Ishikawa (cell line): ENCODE data around the gene USP32.

Source experiments
- CEBPB ChIP-seq: IDR thresholded peaks from 2 replicates; pipeline ENCODE4 v1.6.1; 2012
- CREB1 ChIP-seq: IDR thresholded peaks from 2 replicates; pipeline ENCODE4 v1.6.1; 2012; ENCODE audit warnings: low read depth
- EGR1 ChIP-seq: IDR thresholded peaks from 2 replicates; pipeline ENCODE4 v1.6.1; 2012
- EP300 ChIP-seq: IDR thresholded peaks from 2 replicates; pipeline ENCODE4 v1.6.1; 2012; ENCODE audit warnings: borderline replicate concordance
- FOXM1 ChIP-seq: IDR thresholded peaks from 2 replicates; pipeline ENCODE4 v1.6.1; 2012; ENCODE audit warnings: low read depth, borderline replicate concordance
- NFIC ChIP-seq: IDR thresholded peaks from 2 replicates; pipeline ENCODE4 v1.6.1; 2012
- RAD21 ChIP-seq: IDR thresholded peaks from 2 replicates; pipeline ENCODE4 v1.6.1; 2012; ENCODE audit warnings: low read depth
- TAF1 ChIP-seq: IDR thresholded peaks from 2 replicates; pipeline ENCODE4 v1.6.1; 2012; ENCODE audit warnings: low read depth, mild to moderate bottlenecking
- TCF12 ChIP-seq: IDR thresholded peaks from 2 replicates; pipeline ENCODE4 v1.6.1; 2012; ENCODE audit warnings: low read depth
- YY1 ChIP-seq: IDR thresholded peaks from 2 replicates; pipeline ENCODE4 v1.6.1; 2012; ENCODE audit warnings: low read depth
- ZBTB7A ChIP-seq: IDR thresholded peaks from 2 replicates; pipeline ENCODE4 v1.6.1; 2012; ENCODE audit warnings: low read depth
- TF ChIP-seq, protein P1 (sequence below): IDR thresholded peaks from 2 replicates; pipeline ENCODE4 v1.6.1; 2012
- TF ChIP-seq, protein P2 (sequence below): IDR thresholded peaks from 2 replicates; pipeline ENCODE4 v1.6.1; 2012; ENCODE audit warnings: low read depth, mild to moderate bottlenecking
- TF ChIP-seq, protein P3 (sequence below): IDR thresholded peaks from 2 replicates; pipeline ENCODE4 v1.6.1; 2012

DNA sequence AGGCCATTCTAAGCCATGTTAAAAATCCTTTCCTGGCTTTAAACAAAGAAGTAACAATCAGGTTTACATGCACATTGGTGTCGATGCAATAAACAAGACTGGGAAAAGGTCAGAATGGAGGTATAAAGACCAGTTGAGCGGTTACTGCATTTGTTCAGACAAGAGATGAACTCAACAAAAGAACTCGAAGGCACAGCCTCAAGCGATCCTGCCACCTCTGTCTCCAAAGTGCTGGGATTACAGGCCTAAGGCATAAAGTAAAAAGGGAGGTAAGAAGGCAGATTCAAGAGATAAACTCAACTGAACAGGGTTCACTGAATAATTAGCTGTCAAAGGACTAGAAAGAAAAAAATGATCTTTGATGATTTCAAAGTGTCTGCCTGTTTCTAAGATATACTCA, 39.4 kb downstream of the USP32 start:
- TF ChIP-seq CEBPB (no peak), TCF12 (no peak), NFIC (no peak), EP300 (no peak), YY1 (no peak), CREB1 (no peak), ZBTB7A (no peak), FOXM1 (no peak), TAF1 (no peak), RAD21 (no peak), EGR1 (no peak)
- TF ChIP-seq, protein P1, sequence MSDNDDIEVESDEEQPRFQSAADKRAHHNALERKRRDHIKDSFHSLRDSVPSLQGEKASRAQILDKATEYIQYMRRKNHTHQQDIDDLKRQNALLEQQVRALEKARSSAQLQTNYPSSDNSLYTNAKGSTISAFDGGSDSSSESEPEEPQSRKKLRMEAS = no peak
- TF ChIP-seq, protein P2, sequence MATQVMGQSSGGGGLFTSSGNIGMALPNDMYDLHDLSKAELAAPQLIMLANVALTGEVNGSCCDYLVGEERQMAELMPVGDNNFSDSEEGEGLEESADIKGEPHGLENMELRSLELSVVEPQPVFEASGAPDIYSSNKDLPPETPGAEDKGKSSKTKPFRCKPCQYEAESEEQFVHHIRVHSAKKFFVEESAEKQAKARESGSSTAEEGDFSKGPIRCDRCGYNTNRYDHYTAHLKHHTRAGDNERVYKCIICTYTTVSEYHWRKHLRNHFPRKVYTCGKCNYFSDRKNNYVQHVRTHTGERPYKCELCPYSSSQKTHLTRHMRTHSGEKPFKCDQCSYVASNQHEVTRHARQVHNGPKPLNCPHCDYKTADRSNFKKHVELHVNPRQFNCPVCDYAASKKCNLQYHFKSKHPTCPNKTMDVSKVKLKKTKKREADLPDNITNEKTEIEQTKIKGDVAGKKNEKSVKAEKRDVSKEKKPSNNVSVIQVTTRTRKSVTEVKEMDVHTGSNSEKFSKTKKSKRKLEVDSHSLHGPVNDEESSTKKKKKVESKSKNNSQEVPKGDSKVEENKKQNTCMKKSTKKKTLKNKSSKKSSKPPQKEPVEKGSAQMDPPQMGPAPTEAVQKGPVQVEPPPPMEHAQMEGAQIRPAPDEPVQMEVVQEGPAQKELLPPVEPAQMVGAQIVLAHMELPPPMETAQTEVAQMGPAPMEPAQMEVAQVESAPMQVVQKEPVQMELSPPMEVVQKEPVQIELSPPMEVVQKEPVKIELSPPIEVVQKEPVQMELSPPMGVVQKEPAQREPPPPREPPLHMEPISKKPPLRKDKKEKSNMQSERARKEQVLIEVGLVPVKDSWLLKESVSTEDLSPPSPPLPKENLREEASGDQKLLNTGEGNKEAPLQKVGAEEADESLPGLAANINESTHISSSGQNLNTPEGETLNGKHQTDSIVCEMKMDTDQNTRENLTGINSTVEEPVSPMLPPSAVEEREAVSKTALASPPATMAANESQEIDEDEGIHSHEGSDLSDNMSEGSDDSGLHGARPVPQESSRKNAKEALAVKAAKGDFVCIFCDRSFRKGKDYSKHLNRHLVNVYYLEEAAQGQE = no peak
- TF ChIP-seq, protein P3, sequence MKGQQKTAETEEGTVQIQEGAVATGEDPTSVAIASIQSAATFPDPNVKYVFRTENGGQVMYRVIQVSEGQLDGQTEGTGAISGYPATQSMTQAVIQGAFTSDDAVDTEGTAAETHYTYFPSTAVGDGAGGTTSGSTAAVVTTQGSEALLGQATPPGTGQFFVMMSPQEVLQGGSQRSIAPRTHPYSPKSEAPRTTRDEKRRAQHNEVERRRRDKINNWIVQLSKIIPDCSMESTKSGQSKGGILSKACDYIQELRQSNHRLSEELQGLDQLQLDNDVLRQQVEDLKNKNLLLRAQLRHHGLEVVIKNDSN = no peak
